HCT116 (cell line): ENCODE data around the gene BEND4.

ENCODE experiments used
- CEBPB ChIP-seq: IDR thresholded peaks from 2 replicates; pipeline ENCODE4 v1.6.1; 2012; ENCODE audit warnings: low read depth
- CTCF ChIP-seq, 3 experiments: fragments of 200-600 bp in 1 of 3; sonication (generic) in 1 of 3; IDR thresholded peaks in 2 of 3; conservative IDR thresholded peaks in 1 of 3; 2 replicates each; pipeline ENCODE4 v1.5.1; 2012 to 2017; ENCODE audit warnings: low read depth in 2 of 3, low read length in 2 of 3, antibody characterized with exemption in 1 of 3, borderline replicate concordance in 1 of 3, control low read depth in 1 of 3, mild to moderate bottlenecking in 1 of 3, mixed read lengths in 1 of 3, mixed run types in 1 of 3, moderate library complexity in 1 of 3; ENCODE audit not compliant: insufficient read depth in 1 of 3
- EGR1 ChIP-seq: IDR thresholded peaks from 2 replicates; pipeline ENCODE4 v1.6.1; 2012; ENCODE audit warnings: low read depth
- EZH2 ChIP-seq: fragments of 200-600 bp; sonication (generic); IDR thresholded peaks from 2 replicates; pipeline ENCODE4 v1.6.1; 2017; ENCODE audit warnings: antibody characterized with exemption, mixed run types
- FOSL1 ChIP-seq: IDR thresholded peaks from 2 replicates; pipeline ENCODE4 v1.6.1; 2012; ENCODE audit warnings: low read depth
- POLR2A ChIP-seq: IDR thresholded peaks from 2 replicates; pipeline ENCODE4 v1.7.0; 2011; ENCODE audit warnings: borderline replicate concordance; ENCODE audit not compliant: insufficient read depth, insufficient read length; ENCODE audit errors: extremely low read depth
- SIN3A ChIP-seq: IDR thresholded peaks from 2 replicates; pipeline ENCODE4 v1.6.1; 2012; ENCODE audit warnings: low read depth
- SP1 ChIP-seq: IDR thresholded peaks from 2 replicates; pipeline ENCODE4 v1.6.1; 2012; ENCODE audit warnings: low read depth
- YY1 ChIP-seq: IDR thresholded peaks from 2 replicates; pipeline ENCODE4 v1.6.1; 2011; ENCODE audit warnings: low read length, low read depth, moderate library complexity, mild to moderate bottlenecking; ENCODE audit not compliant: insufficient replicate concordance; ENCODE audit errors: extremely low read depth
- ZBTB33 ChIP-seq: IDR thresholded peaks from 2 replicates; pipeline ENCODE4 v1.6.1; 2011; ENCODE audit warnings: mild to moderate bottlenecking, low read length, moderate library complexity; ENCODE audit not compliant: insufficient replicate concordance; ENCODE audit errors: extremely low read depth
- ZNF274 ChIP-seq: fragments of 200-500 bp; sonication (Bioruptor generic); IDR thresholded peaks from 2 replicates; pipeline ENCODE4 v1.6.1; 2014; ENCODE audit warnings: mild to moderate bottlenecking, low read depth, low read length, inconsistent platforms

- TF ChIP-seq CTCF (IDR thresholded peaks at IDR 0.05 in 2 of 3, conservative IDR thresholded peaks at IDR 0.05 in 1 of 3; ENCODE audit: borderline replicate concordance in 1 of 3, insufficient read depth in 1 of 3, low read depth in 2 of 3, low read length in 2 of 3) (no peak), ZBTB33 (no peak), EGR1 (no peak), POLR2A (no peak), ZNF274 (no peak), FOSL1 (no peak), EZH2 (no peak), YY1 (no peak), SP1 (no peak), SIN3A (no peak), CEBPB (no peak)
Observed at GRCh38 chr4:42150653-42151567, 1.5 kb downstream of the BEND4 start.
